ENCODE results near the gene TSSK3. TPM values are rescaled to one million over a fixed set of nuclear protein-coding genes. Genes with fewer than 3 reads are reported as not detected.

The TSSK3 gene
- total and polyA plus RNA-seq, 2 experiments from 2014 or later = not detected

DNA sequence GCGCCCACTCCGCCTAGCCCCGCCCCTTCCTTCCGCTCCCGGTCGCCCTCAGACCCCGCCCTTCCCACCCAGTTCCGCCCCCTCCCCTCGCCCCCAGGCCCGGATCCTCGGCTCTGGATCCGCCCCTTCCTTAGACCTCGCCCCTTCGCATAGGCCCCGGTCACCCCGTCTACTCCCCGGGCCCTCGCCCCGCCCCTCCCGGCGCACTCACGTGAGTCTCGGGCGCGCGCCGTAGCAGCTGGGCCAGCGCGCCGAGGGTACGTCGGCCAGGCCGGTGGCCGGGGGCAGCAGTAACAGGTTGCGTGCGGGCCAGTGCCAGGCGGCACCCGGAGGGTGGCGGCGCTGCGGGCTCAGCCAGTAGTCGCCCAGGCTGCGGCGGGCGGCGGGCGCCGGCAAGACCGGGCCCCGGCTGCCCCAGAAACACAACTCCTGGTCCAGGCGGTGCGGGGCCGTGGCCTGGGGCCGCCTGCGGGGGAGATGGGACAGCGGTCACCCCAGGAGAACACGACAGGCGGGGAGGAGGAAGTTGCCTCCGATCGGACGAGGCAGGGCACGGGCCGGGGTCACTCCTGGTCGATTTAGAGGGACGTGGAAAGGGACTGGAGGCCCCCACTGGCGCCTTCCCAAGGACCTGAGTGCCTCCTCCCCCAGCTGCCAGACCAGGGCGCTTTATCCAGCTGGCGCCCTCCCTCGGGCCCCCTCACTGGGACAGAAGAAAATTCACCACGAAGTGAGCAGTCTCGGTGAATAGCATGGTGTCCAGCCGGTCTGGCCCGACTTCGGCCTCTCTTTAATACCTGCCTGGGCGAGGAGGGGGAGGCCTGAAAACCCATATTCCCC is 10.7 kb upstream of the TSSK3 start:
- TF ChIP-seq EZH2phosphoT487 (IDR thresholded peaks at IDR 0.05; ENCODE audit: unreplicated experiment) (no peak), POLR2AphosphoS5 (IDR thresholded peaks at IDR 0.05; ENCODE audit: low read depth) (peak; percentile 82), JUNB (IDR thresholded peaks at IDR 0.05; ENCODE audit: unreplicated experiment) (no peak), ZNF114 (CRISPR knock-in tag; IDR thresholded peaks at IDR 0.05) (no peak), NANOG (IDR thresholded peaks at IDR 0.05; ENCODE audit: borderline replicate concordance) (no peak), ZNF331 (CRISPR knock-in tag; IDR thresholded peaks at IDR 0.05; ENCODE audit: low read depth) (no peak), CREB1 (CRISPR knock-in tag; IDR thresholded peaks at IDR 0.05; ENCODE audit: low read depth) (peak; percentile 54; the same call in 1 of the 2 replicates), EZH2 (IDR thresholded peaks at IDR 0.05; ENCODE audit: low read depth, unreplicated experiment) (no peak), STAT1 (IDR thresholded peaks at IDR 0.05; ENCODE audit: unreplicated experiment) (no peak)
- TF ChIP-seq, protein P1, sequence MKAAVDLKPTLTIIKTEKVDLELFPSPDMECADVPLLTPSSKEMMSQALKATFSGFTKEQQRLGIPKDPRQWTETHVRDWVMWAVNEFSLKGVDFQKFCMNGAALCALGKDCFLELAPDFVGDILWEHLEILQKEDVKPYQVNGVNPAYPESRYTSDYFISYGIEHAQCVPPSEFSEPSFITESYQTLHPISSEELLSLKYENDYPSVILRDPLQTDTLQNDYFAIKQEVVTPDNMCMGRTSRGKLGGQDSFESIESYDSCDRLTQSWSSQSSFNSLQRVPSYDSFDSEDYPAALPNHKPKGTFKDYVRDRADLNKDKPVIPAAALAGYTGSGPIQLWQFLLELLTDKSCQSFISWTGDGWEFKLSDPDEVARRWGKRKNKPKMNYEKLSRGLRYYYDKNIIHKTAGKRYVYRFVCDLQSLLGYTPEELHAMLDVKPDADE (IDR thresholded peaks at IDR 0.05) = no peak
- TF ChIP-seq, protein P2, sequence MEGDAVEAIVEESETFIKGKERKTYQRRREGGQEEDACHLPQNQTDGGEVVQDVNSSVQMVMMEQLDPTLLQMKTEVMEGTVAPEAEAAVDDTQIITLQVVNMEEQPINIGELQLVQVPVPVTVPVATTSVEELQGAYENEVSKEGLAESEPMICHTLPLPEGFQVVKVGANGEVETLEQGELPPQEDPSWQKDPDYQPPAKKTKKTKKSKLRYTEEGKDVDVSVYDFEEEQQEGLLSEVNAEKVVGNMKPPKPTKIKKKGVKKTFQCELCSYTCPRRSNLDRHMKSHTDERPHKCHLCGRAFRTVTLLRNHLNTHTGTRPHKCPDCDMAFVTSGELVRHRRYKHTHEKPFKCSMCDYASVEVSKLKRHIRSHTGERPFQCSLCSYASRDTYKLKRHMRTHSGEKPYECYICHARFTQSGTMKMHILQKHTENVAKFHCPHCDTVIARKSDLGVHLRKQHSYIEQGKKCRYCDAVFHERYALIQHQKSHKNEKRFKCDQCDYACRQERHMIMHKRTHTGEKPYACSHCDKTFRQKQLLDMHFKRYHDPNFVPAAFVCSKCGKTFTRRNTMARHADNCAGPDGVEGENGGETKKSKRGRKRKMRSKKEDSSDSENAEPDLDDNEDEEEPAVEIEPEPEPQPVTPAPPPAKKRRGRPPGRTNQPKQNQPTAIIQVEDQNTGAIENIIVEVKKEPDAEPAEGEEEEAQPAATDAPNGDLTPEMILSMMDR (conservative IDR thresholded peaks at IDR 0.05; ENCODE audit: low read depth in 2 of 2) = peak in 1 of 2 experiments; percentile 20; a peak in 1 of 4 replicates
- TF ChIP-seq, protein P3, sequence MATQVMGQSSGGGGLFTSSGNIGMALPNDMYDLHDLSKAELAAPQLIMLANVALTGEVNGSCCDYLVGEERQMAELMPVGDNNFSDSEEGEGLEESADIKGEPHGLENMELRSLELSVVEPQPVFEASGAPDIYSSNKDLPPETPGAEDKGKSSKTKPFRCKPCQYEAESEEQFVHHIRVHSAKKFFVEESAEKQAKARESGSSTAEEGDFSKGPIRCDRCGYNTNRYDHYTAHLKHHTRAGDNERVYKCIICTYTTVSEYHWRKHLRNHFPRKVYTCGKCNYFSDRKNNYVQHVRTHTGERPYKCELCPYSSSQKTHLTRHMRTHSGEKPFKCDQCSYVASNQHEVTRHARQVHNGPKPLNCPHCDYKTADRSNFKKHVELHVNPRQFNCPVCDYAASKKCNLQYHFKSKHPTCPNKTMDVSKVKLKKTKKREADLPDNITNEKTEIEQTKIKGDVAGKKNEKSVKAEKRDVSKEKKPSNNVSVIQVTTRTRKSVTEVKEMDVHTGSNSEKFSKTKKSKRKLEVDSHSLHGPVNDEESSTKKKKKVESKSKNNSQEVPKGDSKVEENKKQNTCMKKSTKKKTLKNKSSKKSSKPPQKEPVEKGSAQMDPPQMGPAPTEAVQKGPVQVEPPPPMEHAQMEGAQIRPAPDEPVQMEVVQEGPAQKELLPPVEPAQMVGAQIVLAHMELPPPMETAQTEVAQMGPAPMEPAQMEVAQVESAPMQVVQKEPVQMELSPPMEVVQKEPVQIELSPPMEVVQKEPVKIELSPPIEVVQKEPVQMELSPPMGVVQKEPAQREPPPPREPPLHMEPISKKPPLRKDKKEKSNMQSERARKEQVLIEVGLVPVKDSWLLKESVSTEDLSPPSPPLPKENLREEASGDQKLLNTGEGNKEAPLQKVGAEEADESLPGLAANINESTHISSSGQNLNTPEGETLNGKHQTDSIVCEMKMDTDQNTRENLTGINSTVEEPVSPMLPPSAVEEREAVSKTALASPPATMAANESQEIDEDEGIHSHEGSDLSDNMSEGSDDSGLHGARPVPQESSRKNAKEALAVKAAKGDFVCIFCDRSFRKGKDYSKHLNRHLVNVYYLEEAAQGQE (IDR thresholded peaks at IDR 0.05; ENCODE audit: unreplicated experiment) = no peak
- TF ChIP-seq, protein P4, sequence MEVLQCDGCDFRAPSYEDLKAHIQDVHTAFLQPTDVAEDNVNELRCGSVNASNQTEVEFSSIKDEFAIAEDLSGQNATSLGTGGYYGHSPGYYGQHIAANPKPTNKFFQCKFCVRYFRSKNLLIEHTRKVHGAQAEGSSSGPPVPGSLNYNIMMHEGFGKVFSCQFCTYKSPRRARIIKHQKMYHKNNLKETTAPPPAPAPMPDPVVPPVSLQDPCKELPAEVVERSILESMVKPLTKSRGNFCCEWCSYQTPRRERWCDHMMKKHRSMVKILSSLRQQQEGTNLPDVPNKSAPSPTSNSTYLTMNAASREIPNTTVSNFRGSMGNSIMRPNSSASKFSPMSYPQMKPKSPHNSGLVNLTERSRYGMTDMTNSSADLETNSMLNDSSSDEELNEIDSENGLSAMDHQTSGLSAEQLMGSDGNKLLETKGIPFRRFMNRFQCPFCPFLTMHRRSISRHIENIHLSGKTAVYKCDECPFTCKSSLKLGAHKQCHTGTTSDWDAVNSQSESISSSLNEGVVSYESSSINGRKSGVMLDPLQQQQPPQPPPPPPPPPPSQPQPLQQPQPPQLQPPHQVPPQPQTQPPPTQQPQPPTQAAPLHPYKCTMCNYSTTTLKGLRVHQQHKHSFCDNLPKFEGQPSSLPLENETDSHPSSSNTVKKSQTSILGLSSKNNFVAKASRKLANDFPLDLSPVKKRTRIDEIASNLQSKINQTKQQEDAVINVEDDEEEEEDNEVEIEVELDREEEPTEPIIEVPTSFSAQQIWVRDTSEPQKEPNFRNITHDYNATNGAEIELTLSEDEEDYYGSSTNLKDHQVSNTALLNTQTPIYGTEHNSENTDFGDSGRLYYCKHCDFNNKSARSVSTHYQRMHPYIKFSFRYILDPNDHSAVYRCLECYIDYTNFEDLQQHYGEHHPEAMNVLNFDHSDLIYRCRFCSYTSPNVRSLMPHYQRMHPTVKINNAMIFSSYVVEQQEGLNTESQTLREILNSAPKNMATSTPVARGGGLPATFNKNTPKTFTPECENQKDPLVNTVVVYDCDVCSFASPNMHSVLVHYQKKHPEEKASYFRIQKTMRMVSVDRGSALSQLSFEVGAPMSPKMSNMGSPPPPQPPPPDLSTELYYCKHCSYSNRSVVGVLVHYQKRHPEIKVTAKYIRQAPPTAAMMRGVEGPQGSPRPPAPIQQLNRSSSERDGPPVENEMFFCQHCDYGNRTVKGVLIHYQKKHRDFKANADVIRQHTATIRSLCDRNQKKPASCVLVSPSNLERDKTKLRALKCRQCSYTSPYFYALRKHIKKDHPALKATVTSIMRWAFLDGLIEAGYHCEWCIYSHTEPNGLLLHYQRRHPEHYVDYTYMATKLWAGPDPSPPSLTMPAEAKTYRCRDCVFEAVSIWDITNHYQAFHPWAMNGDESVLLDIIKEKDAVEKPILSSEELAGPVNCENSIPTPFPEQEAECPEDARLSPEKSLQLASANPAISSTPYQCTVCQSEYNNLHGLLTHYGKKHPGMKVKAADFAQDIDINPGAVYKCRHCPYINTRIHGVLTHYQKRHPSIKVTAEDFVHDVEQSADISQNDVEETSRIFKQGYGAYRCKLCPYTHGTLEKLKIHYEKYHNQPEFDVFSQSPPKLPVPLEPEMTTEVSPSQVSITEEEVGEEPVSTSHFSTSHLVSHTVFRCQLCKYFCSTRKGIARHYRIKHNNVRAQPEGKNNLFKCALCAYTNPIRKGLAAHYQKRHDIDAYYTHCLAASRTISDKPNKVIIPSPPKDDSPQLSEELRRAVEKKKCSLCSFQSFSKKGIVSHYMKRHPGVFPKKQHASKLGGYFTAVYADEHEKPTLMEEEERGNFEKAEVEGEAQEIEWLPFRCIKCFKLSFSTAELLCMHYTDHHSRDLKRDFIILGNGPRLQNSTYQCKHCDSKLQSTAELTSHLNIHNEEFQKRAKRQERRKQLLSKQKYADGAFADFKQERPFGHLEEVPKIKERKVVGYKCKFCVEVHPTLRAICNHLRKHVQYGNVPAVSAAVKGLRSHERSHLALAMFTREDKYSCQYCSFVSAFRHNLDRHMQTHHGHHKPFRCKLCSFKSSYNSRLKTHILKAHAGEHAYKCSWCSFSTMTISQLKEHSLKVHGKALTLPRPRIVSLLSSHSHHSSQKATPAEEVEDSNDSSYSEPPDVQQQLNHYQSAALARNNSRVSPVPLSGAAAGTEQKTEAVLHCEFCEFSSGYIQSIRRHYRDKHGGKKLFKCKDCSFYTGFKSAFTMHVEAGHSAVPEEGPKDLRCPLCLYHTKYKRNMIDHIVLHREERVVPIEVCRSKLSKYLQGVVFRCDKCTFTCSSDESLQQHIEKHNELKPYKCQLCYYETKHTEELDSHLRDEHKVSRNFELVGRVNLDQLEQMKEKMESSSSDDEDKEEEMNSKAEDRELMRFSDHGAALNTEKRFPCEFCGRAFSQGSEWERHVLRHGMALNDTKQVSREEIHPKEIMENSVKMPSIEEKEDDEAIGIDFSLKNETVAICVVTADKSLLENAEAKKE (CRISPR knock-in tag; IDR thresholded peaks at IDR 0.05) = no peak
- peaks cover 18% of the 10 kb centered on the region for H3K9me3 Mint-ChIP-seq
- Histone ChIP-seq H3K27ac (ENCODE audit: low read depth) (peak overlapping the region; percentile 87; the same call in 1 of the 2 replicates), H3K36me3 (ENCODE audit: insufficient read depth) (no peaks in the 10 kb centered on the region), H2AFZ (peak overlapping the region; percentile 93), H3K27me3 (ENCODE audit: insufficient read depth) (peaks cover 17% of the 10 kb centered on the region), H4K20me1 (replicated peaks; ENCODE audit: insufficient read depth) (no peaks in the 10 kb centered on the region), H3K4me2 (peak overlapping the region; percentile 88), H3K9me2 (ENCODE audit: insufficient read depth) (peaks cover 10% of the 10 kb centered on the region; the same call in 1 of the 2 replicates), H3K79me2 (replicated peaks; ENCODE audit: insufficient read depth) (no peaks in the 10 kb centered on the region), H3K4me3 (peak overlapping the region; percentile 78), H3K4me1 (ENCODE audit: insufficient read depth) (no peaks in the 10 kb centered on the region; the same call in 1 of the 2 replicates), H3F3A (replicated peaks; ENCODE audit: low read depth) (peaks cover 10% of the 10 kb centered on the region; the same call in 1 of the 2 replicates)
- DNase-seq (ENCODE audit: low spot score) = peak; percentile 99
- peak; percentile 93 for ATAC-seq
- H3K27me3 Mint-ChIP-seq (ENCODE audit: insufficient read depth, low read depth, poor library complexity) = peaks cover 22% of the 10 kb centered on the region
- peak overlapping the region; percentile 81 for H3K4me3 Mint-ChIP-seq
- H3K4me1 Mint-ChIP-seq = peaks cover 18% of the 10 kb centered on the region
- peak overlapping the region; percentile 88; the same call in 1 of the 2 replicates for H3K27ac Mint-ChIP-seq
- H3K36me3 Mint-ChIP-seq (ENCODE audit: low read depth) = peaks cover 7% of the 10 kb centered on the region
